Karpas-422 (cell line): Measurements from ENCODE around the gene XYLT1. TPM values are rescaled to one million over a fixed set of nuclear protein-coding genes. Genes with fewer than 3 reads are reported as not detected.
A peak's percentile ranks its signal among the peaks of the same experiment; 100 is the strongest.

ENCODE experiments used
- DNase-seq: peaks from one replicate; pipeline ENCODE4 v3.0.0-alpha.2; 2015
- H2AFZ ChIP-seq: fragments of 200-600 bp; sonication (generic); 2 replicates; pipeline ENCODE4 v1.6.1; 2014; ENCODE audit warnings: antibody characterized with exemption, low read length, mixed read lengths
- H3K27ac ChIP-seq: fragments of 200-600 bp; sonication (generic); 2 replicates; pipeline ENCODE4 v1.5.1; 2014; ENCODE audit warnings: mild to moderate bottlenecking, low read length, moderate library complexity
- H3K27me3 ChIP-seq: fragments of 200-600 bp; sonication (generic); 2 replicates; pipeline ENCODE4 v1.6.1; 2014; ENCODE audit warnings: low read length, mixed read lengths
- H3K36me3 ChIP-seq: fragments of 200-600 bp; sonication (generic); 2 replicates; pipeline ENCODE4 v1.6.1; 2014; ENCODE audit warnings: low read length, mixed read lengths; ENCODE audit not compliant: insufficient read depth
- H3K4me1 ChIP-seq: fragments of 200-600 bp; sonication (generic); 2 replicates; pipeline ENCODE4 v1.6.1; 2014; ENCODE audit warnings: mild to moderate bottlenecking, low read length, mixed read lengths
- H3K4me2 ChIP-seq: fragments of 200-600 bp; sonication (generic); 2 replicates; pipeline ENCODE4 v1.6.1; 2014; ENCODE audit warnings: low read length, low read depth, mild to moderate bottlenecking; ENCODE audit not compliant: poor library complexity, severe bottlenecking
- H3K4me3 ChIP-seq: fragments of 200-600 bp; sonication (generic); 2 replicates; pipeline ENCODE4 v1.5.1; 2014; ENCODE audit warnings: mild to moderate bottlenecking, antibody characterized with exemption, low read length, mixed read lengths
- H3K79me2 ChIP-seq: fragments of 200-600 bp; sonication (generic); 2 replicates; pipeline ENCODE4 v1.6.1; 2014; ENCODE audit warnings: mild to moderate bottlenecking, low read length, mixed read lengths
- H3K9ac ChIP-seq: fragments of 200-600 bp; sonication (generic); 2 replicates; pipeline ENCODE4 v1.6.0; 2014; ENCODE audit warnings: low read length
- H3K9me2 ChIP-seq: fragments of 200-600 bp; sonication (generic), shearing (Covaris generic); replicated peaks from 2 replicates; pipeline ENCODE4 v1.6.0; 2014; ENCODE audit warnings: mild to moderate bottlenecking, low read length, moderate library complexity; ENCODE audit not compliant: insufficient read depth
- H3K9me3 ChIP-seq: fragments of 300-700, 200-600 bp; sonication (generic); 2 replicates; pipeline ENCODE4 v1.6.1; 2014; ENCODE audit warnings: low read length, mixed read lengths
- H4K20me1 ChIP-seq: fragments of 200-600 bp; sonication (generic); 2 replicates; pipeline ENCODE4 v1.6.1; 2014; ENCODE audit warnings: mild to moderate bottlenecking, antibody characterized with exemption, low read length, low read depth; ENCODE audit not compliant: insufficient read depth
- total RNA-seq: library from RNA; depleted of rRNA; stranded (reverse); fragments of >200 nt; shearing (Covaris generic); gene quantifications from 2 replicates; pipeline ENCODE4 v1.2.3, GENCODE V29; 2014; ENCODE audit warnings: low replicate concordance

The XYLT1 gene
- total RNA-seq, 1 experiment from 2014 or later: 11.8 TPM

DNA sequence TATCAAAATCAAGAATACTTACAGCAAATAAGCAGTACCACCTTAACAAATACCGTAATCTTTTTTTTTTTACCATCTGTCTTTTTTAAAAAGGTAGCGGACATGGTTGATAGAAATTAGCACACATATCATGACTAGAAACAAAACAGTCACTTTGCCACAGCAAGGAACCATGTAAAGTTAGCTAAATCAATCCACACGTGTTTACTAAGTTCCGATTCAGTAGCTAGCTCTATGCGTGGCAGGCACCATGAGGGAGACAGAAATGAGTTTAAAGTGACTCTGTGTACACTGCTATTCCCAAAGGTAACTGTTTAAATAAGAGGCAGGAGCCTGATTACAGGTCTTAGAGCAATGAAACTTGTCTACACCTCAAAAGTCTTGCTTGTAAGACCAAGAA, 108.6 kb downstream of the XYLT1 start:
- Histone ChIP-seq H3K27me3 (no peaks in the 10 kb centered on the region), H3K9ac (no peak overlapping the region), H3K4me3 (no peak overlapping the region), H3K27ac (no peak overlapping the region), H3K9me2 (no peaks in the 10 kb centered on the region), H3K36me3 (no peaks in the 10 kb centered on the region), H3K79me2 (peaks cover under 1% of the 10 kb centered on the region; the same call in 1 of the 2 replicates), H2AFZ (no peak overlapping the region), H4K20me1 (peaks cover 37% of the 10 kb centered on the region), H3K9me3 (no peaks in the 10 kb centered on the region), H3K4me1 (peaks cover 49% of the 10 kb centered on the region), H3K4me2 (no peak overlapping the region)
- DNase-seq: no peak

- H4K20me1 ChIP-seq: peaks cover 25% of the 10 kb centered on the region
- no peak overlapping the region for H2AFZ ChIP-seq
- H3K9me3 ChIP-seq: no peaks in the 10 kb centered on the region
- no peaks in the 10 kb centered on the region for H3K27me3 ChIP-seq
- peaks cover 47% of the 10 kb centered on the region for H3K4me1 ChIP-seq
- H3K79me2 ChIP-seq: no peaks in the 10 kb centered on the region
- no peak overlapping the region for H3K4me3 ChIP-seq
- H3K27ac ChIP-seq: no peak overlapping the region
- H3K9ac ChIP-seq: no peak overlapping the region
- no peak overlapping the region for H3K4me2 ChIP-seq
- no peaks in the 10 kb centered on the region for H3K36me3 ChIP-seq
- peak; percentile 56 for DNase-seq
- no peaks in the 10 kb centered on the region for H3K9me2 ChIP-seq
These were observed 110.1 kb downstream of the XYLT1 start for GRCh38 chr16:17360693-17361122.

- DNase-seq: no peak
- Histone ChIP-seq H3K4me1 (peaks cover 48% of the 10 kb centered on the region), H3K9me3 (no peaks in the 10 kb centered on the region), H4K20me1 (peaks cover 25% of the 10 kb centered on the region), H3K4me2 (no peak overlapping the region), H3K9me2 (no peaks in the 10 kb centered on the region), H3K27ac (no peak overlapping the region; the same call in 1 of the 2 replicates), H3K79me2 (no peaks in the 10 kb centered on the region), H2AFZ (no peak overlapping the region), H3K9ac (no peak overlapping the region), H3K27me3 (no peaks in the 10 kb centered on the region), H3K36me3 (no peaks in the 10 kb centered on the region), H3K4me3 (no peak overlapping the region)
These were observed 110.9 kb downstream of the XYLT1 start for GRCh38 chr16:17359788-17360390.

- Histone ChIP-seq H3K27ac (no peak overlapping the region), H3K4me2 (no peak overlapping the region), H2AFZ (no peak overlapping the region)
These were observed 111.9 kb downstream of the XYLT1 start for GRCh38 chr16:17358846-17359245.

DNA sequence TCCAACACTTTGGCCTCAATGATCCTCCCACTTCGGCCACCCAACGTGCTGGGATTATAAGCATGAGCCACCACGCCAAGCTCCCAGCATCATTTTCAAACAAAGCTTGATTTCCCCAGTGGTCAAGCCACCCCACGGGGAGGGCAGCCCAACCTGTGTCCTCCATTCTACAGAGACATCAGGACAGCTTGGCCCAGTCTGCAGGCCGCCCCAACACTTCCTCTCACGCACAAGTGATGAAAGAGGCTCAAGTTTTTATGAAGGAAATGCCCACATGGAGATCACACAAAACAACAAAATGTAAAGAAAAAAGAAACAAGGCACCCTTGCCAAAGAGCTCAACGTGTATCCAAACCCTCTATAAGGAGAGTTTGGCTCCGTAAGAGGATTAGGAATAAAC, 112.4 kb downstream of the XYLT1 start:
- Histone ChIP-seq H4K20me1 (peaks cover 25% of the 10 kb centered on the region), H3K27me3 (no peaks in the 10 kb centered on the region), H3K4me1 (peaks cover 62% of the 10 kb centered on the region), H3K79me2 (no peaks in the 10 kb centered on the region), H2AFZ (no peak overlapping the region), H3K9ac (no peak overlapping the region), H3K9me3 (no peaks in the 10 kb centered on the region), H3K27ac (no peak overlapping the region), H3K4me3 (no peak overlapping the region), H3K36me3 (no peaks in the 10 kb centered on the region), H3K9me2 (no peaks in the 10 kb centered on the region), H3K4me2 (no peak overlapping the region)
- DNase-seq: no peak

More at GRCh38 chr16:17358846-17359245, 111.9 kb downstream of the XYLT1 start:
- Histone ChIP-seq H3K9ac (no peak overlapping the region), H3K36me3 (no peaks in the 10 kb centered on the region), H4K20me1 (peaks cover 25% of the 10 kb centered on the region), H3K27me3 (no peaks in the 10 kb centered on the region), H3K9me2 (no peaks in the 10 kb centered on the region), H3K4me3 (no peak overlapping the region), H3K9me3 (no peaks in the 10 kb centered on the region), H3K4me1 (peaks cover 57% of the 10 kb centered on the region), H3K79me2 (no peaks in the 10 kb centered on the region)
- DNase-seq: no peak

DNA sequence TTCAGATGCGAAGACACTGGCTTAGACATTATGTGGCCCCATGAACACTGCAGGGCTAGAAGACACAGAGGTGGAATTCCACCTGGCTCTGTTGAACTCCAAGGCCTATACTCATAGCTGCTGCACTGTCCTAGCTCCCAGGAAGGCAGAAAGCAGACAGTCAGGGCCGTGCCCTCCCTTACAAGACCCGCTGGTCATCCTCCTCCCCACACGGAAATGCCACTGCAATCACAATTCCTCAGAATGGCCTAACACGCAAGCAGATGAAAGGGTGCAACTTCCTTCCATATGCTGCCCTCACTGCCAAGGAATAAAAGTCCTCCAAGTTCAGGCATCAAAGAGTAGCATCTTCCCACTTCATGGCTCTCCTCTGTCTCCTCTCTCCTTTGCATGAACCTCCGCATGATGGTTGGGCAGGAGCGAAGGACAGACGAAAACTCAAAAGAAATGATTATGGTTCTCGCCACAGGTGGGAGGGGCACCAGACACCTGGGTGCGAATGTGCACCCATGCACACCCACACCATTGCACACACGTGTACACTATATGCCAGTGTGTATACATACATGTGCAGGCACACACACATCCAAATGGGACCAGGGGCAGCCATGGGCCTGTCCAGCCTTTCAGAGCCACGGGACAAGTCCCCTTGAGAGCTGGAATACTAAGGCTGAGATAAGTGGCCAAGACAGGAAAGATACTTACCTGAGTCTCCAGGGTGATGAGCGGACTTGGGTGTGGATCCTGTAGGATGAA, 113.3 kb downstream of the XYLT1 start:
- Histone ChIP-seq H4K20me1 (peaks cover 20% of the 10 kb centered on the region), H3K27ac (no peak overlapping the region), H3K36me3 (no peaks in the 10 kb centered on the region), H3K79me2 (no peaks in the 10 kb centered on the region), H3K9me3 (no peaks in the 10 kb centered on the region), H3K4me1 (peaks cover 70% of the 10 kb centered on the region), H3K4me3 (no peak overlapping the region), H2AFZ (no peak overlapping the region), H3K9me2 (no peaks in the 10 kb centered on the region), H3K4me2 (no peak overlapping the region), H3K9ac (no peak overlapping the region), H3K27me3 (no peaks in the 10 kb centered on the region)
- no peak for DNase-seq

DNA sequence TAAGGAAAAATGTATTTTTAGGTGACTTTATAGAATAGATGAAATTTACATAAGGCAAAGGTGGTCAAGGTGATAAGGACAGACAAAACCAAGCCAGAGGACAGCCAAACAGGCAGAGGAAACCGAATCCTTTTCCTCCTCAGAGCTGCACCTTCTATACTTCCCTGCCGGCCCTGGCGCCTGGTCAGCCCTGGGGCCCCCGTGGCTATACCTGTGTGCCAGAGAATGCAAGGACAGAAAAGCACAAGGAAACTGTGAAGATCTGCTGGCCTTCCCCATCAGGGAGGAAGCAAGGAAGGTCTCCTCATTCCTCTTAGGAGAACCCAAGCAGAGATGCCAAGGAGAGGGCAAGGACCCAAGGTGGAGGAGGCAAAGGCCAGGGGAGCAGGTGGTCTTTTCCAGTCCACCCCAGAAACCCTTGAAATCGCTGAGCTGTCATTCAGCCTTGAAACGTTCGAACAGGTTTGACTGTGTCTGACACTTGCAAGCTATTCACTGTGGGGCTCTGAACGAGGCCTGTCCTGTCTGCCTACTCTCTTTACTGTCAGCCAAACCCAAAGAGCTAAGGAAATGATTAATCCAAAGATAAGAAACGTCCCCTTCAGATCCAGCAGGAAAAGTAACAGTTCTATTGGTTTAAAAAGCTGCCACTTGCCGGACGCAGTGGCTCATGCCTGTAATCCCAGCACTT, 114.4 kb downstream of the XYLT1 start:
- H3K9me3 ChIP-seq: no peaks in the 10 kb centered on the region
- no peak overlapping the region for H3K4me2 ChIP-seq
- no peak for DNase-seq
- no peaks in the 10 kb centered on the region for H3K27me3 ChIP-seq
- no peaks in the 10 kb centered on the region for H3K36me3 ChIP-seq
- H3K4me1 ChIP-seq: peaks cover 70% of the 10 kb centered on the region
- H4K20me1 ChIP-seq: peaks cover 18% of the 10 kb centered on the region
- no peak overlapping the region for H3K9ac ChIP-seq
- no peaks in the 10 kb centered on the region for H3K79me2 ChIP-seq
- H3K9me2 ChIP-seq: no peaks in the 10 kb centered on the region
- H3K27ac ChIP-seq: no peak overlapping the region
- no peak overlapping the region for H3K4me3 ChIP-seq
- no peak overlapping the region for H2AFZ ChIP-seq

DNA sequence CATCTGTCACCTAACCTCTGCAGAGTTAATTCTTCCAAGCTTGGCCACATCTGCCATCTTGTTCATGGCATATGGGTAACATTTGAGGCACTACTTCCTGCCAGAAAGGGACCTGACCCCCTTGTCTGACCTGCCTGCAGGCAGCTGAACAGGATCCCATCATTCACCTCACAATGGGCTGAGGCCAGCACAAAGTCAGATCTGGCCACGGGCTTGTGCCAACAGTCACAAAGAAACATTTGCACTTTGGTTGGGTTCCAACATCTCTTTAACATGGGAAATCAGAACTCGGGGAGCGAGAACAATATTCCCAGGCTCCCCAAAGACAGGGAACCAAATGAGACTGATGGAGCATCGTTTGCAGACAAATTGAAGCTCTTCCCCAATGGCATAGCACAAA, 116.1 kb downstream of the XYLT1 start:
- no peaks in the 10 kb centered on the region for H3K27me3 ChIP-seq
- peak overlapping the region; percentile 85 for H3K27ac ChIP-seq
- peak overlapping the region; percentile 25 for H3K9ac ChIP-seq
- H3K9me2 ChIP-seq: no peaks in the 10 kb centered on the region
- H2AFZ ChIP-seq: no peak overlapping the region
- H4K20me1 ChIP-seq: 0 out of 2 replicates have a peak, but pooled peaks cover 9% of the 10 kb centered on the region
- no peak for DNase-seq
- peaks cover 53% of the 10 kb centered on the region for H3K4me1 ChIP-seq
- peak overlapping the region; percentile 32; the same call in 1 of the 2 replicates for H3K4me3 ChIP-seq
- H3K4me2 ChIP-seq: peak overlapping the region; percentile 50
- H3K79me2 ChIP-seq: no peaks in the 10 kb centered on the region
- no peaks in the 10 kb centered on the region for H3K9me3 ChIP-seq
- H3K36me3 ChIP-seq: no peaks in the 10 kb centered on the region
